ENCODE data around the gene TMEM26. TPM values are rescaled to one million over a fixed set of nuclear protein-coding genes. Genes with fewer than 3 reads are reported as not detected.

The TMEM26 gene
- total and polyA plus RNA-seq, 12 donors: 0.06 to 0.88 (median 0.32) TPM

DNA sequence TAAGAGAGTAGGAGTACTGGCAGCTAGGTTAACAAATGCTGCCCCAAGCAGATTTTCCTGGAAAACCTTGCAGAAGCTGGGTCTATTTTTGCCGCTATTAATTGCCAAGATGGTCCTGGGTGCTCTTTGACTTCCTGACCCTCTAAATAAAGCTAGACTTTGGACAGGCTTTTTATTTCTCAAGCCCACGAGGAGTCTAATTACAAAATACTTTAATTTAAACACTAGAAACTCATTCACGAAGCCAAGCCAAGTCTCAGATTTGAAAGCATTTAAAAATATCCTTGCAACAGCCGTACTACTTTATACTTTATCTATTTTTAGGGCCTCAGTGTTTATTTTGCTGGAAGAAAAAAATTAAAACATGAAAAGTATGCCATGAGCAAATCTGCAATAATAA lies 45.1 kb downstream of the TMEM26 start:
- intact Hi-C loops (cut with DNase I): no loop called here
- ATAC-seq: no peak
- H3K27ac ChIP-seq: no peak overlapping the region

GRCh38 chr10:61406736-61407135 lies 46.4 kb downstream of the TMEM26 start:
- H3K4me3 ChIP-seq: no peak overlapping the region
- H3K27me3 ChIP-seq: no peaks in the 10 kb centered on the region
- intact Hi-C loops (cut with DNase I): no loop called here
- TF ChIP-seq CTCF (IDR thresholded peaks at IDR 0.05): no peak
- 84 to 93% methylated on average over 3 of the region's 3 CpGs for WGBS, 2 donors
- peaks cover 0 to 10% (median 0%) of the 10 kb centered on the region in 9 donors for H3K4me1 ChIP-seq
- no peaks in the 10 kb centered on the region for H3K9me3 ChIP-seq
- DNase-seq (no peak), ATAC-seq (no peak)
- no peaks in the 10 kb centered on the region for H3K36me3 ChIP-seq
- no peak overlapping the region for H3K27ac ChIP-seq

More for the DNA sequence above, 45.1 kb downstream of the TMEM26 start:
- TF ChIP-seq CTCF (IDR thresholded peaks at IDR 0.05): no peak
- Histone ChIP-seq H3K9me3 (no peaks in the 10 kb centered on the region), H3K4me3 (no peak overlapping the region), H3K4me1 (peaks cover 0 to 10% (median 0%) of the 10 kb centered on the region in 9 donors), H3K36me3 (no peaks in the 10 kb centered on the region), H3K27me3 (no peaks in the 10 kb centered on the region)
- DNase-seq: no peak
- WGBS, 2 donors: 26 to 29% methylated on average over 4 of the region's 4 CpGs

DNA sequence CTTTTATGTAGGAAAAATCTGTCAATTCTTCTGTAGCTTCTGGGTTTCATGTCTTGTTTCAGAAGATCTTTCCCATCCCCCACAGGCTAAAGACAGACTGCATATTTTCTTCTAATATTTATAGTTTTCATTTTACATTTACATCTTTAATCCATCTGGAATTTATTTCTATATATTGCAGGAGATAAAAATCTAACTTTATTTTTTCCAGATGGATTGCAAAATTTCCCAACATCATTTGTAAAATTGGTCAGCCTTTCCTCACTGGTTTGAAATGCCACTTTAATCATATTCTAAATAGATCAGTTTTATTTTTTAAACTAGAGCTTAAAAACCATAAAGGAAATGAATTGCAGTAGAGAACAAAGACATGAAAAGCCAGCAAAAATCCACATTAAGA lies 46.9 kb downstream of the TMEM26 start:
- TF ChIP-seq CTCF (IDR thresholded peaks at IDR 0.05): no peak
- Histone ChIP-seq H3K27ac (no peak overlapping the region), H3K27me3 (no peaks in the 10 kb centered on the region), H3K4me1 (peaks cover 0 to 10% (median 0%) of the 10 kb centered on the region in 9 donors), H3K9me3 (no peaks in the 10 kb centered on the region), H3K4me3 (no peak overlapping the region), H3K36me3 (no peaks in the 10 kb centered on the region)
- intact Hi-C loops (cut with DNase I): no loop called here
- ATAC-seq: no peak
- DNase-seq: no peak

- no peak for TF ChIP-seq CTCF (IDR thresholded peaks at IDR 0.05)
- DNase-seq: no peak
Measured at GRCh38 chr10:61404751-61405150, 48.4 kb downstream of the TMEM26 start.

More at GRCh38 chr10:61404751-61405150, 48.4 kb downstream of the TMEM26 start:
- Histone ChIP-seq H3K9me3 (no peaks in the 10 kb centered on the region), H3K4me1 (peaks cover 0 to 10% (median 0%) of the 10 kb centered on the region in 9 donors), H3K4me3 (no peak overlapping the region), H3K36me3 (no peaks in the 10 kb centered on the region), H3K27ac (no peak overlapping the region), H3K27me3 (no peaks in the 10 kb centered on the region)
- no peak for ATAC-seq
- intact Hi-C loops (cut with DNase I): no loop called here
